Type B pancreatic cell (in vitro differentiated cells): ENCODE measurements around the gene SLC9A9. TPM values are rescaled to one million over a fixed set of nuclear protein-coding genes. Genes with fewer than 3 reads are reported as not detected.

Experiments used
- DNase-seq: peaks from one replicate; pipeline ENCODE4 v3.0.0; 2021; ENCODE audit warnings: mixed read lengths; ENCODE audit not compliant: unreplicated experiment; ENCODE audit errors: extremely low spot score
- H3K27ac Mint-ChIP-seq: 2 replicates; pipeline ENCODE4 v1.8.0; 2021; ENCODE audit warnings: mild to moderate bottlenecking, mixed read lengths
- H3K27me3 Mint-ChIP-seq: 2 replicates; pipeline ENCODE4 v1.8.0; 2021; ENCODE audit warnings: mixed read lengths
- H3K36me3 Mint-ChIP-seq: 2 replicates; pipeline ENCODE4 v1.8.0; 2021; ENCODE audit warnings: mixed read lengths
- H3K4me1 Mint-ChIP-seq: one replicate; pipeline ENCODE4 v1.8.0; 2021; ENCODE audit warnings: mixed read lengths; ENCODE audit not compliant: unreplicated experiment
- H3K4me3 Mint-ChIP-seq: 2 replicates; pipeline ENCODE4 v1.8.0; 2021; ENCODE audit warnings: mild to moderate bottlenecking, mixed read lengths
- H3K9me3 Mint-ChIP-seq: 2 replicates; pipeline ENCODE4 v1.8.0; 2021; ENCODE audit warnings: mixed read lengths
- total RNA-seq: library from RNA; stranded (reverse); gene quantifications from 2 replicates; pipeline ENCODE4 v1.2.1, GENCODE V29; 2021; ENCODE audit warnings: low replicate concordance
- TF ChIP-seq, protein P1 (sequence below): fragments of 200-600 bp; sonication (generic); conservative IDR thresholded peaks from 2 replicates; pipeline ENCODE4 v1.5.0; 2021; ENCODE audit warnings: antibody characterized with exemption, mild to moderate bottlenecking

SLC9A9 gene
- total RNA-seq, 1 donor from 2014 or later, result 2.7 TPM

DNA sequence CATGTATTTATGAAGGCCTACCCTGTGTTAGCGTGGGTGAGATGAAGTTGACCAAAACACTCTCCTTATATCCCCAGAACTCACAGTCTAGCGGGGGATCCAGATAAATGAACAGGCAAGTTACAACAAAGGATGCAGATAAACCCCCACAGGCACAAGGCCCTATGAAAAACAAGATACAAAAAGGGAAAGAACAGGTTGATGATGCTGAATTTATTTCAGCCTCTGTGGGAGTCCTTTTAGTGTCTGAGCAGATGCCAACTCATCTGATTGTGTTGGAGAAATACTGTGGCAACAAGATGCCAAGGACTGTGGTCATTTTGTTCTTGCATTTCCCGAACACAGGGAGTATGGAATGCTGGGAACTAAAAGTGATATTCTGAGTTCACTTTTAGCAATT, 428.7 kb downstream of the SLC9A9 start:
- Mint-ChIP-seq H3K27ac (no peak overlapping the region), H3K36me3 (peaks cover 7% of the 10 kb centered on the region), H3K9me3 (peaks cover 13% of the 10 kb centered on the region), H3K27me3 (peaks cover 7% of the 10 kb centered on the region), H3K4me1 (no peaks in the 10 kb centered on the region), H3K4me3 (no peak overlapping the region)
- DNase-seq, result no peak
- TF ChIP-seq, protein P1, sequence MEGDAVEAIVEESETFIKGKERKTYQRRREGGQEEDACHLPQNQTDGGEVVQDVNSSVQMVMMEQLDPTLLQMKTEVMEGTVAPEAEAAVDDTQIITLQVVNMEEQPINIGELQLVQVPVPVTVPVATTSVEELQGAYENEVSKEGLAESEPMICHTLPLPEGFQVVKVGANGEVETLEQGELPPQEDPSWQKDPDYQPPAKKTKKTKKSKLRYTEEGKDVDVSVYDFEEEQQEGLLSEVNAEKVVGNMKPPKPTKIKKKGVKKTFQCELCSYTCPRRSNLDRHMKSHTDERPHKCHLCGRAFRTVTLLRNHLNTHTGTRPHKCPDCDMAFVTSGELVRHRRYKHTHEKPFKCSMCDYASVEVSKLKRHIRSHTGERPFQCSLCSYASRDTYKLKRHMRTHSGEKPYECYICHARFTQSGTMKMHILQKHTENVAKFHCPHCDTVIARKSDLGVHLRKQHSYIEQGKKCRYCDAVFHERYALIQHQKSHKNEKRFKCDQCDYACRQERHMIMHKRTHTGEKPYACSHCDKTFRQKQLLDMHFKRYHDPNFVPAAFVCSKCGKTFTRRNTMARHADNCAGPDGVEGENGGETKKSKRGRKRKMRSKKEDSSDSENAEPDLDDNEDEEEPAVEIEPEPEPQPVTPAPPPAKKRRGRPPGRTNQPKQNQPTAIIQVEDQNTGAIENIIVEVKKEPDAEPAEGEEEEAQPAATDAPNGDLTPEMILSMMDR, result no peak

GRCh38 chr3:143418391-143418790, 429.9 kb downstream of the SLC9A9 start:
- no peak for DNase-seq
- TF ChIP-seq, protein P1, result no peak
- Mint-ChIP-seq H3K36me3 (peaks cover 7% of the 10 kb centered on the region), H3K4me3 (no peak overlapping the region), H3K9me3 (peaks cover 12% of the 10 kb centered on the region), H3K4me1 (no peaks in the 10 kb centered on the region), H3K27me3 (peaks cover 7% of the 10 kb centered on the region), H3K27ac (no peak overlapping the region)

GRCh38 chr3:143416229-143416628, 432.0 kb downstream of the SLC9A9 start:
- Mint-ChIP-seq H3K27ac (no peak overlapping the region), H3K36me3 (peaks cover 7% of the 10 kb centered on the region), H3K9me3 (peaks cover 8% of the 10 kb centered on the region), H3K4me3 (no peak overlapping the region), H3K27me3 (peaks cover 7% of the 10 kb centered on the region), H3K4me1 (no peaks in the 10 kb centered on the region)
- no peak for DNase-seq
- TF ChIP-seq, protein P1, result no peak

DNA sequence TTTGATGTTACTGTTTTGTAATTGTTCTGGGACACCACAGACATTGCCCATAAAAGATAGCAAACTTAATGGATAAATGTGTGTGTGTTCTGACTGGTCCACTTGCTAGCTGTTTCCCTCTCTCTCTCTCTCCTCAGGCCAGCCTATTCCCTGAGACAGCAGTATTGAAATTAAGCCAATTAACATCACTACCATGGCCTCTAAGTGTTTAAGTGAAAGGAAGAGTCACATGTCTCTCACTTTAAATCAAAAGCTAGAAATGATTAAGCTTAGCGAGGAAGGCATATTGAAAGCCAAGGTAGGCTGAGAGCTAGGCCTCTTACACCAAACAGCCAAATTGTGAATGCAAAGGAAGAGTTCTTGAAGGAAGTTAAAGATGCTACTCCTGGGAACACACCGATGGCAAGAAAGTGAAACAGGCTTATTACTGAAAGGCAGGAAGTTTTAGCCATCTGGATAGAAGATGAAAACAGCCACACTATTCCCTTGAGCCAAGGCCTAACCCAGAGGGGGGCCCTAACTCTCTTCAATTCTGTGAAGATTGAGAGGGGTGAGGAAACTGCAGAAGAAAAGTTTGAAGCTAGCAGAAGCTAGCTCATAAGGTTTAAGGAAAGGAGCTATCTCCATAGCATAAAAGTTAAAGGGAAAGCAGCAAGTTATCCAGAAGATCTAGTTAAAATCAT, 433.6 kb downstream of the SLC9A9 start:
- Mint-ChIP-seq H3K27me3 (peaks cover 7% of the 10 kb centered on the region), H3K9me3 (peaks cover 8% of the 10 kb centered on the region), H3K36me3 (peaks cover 7% of the 10 kb centered on the region), H3K4me1 (no peaks in the 10 kb centered on the region), H3K4me3 (no peak overlapping the region), H3K27ac (no peak overlapping the region)
- TF ChIP-seq, protein P1, result no peak
- DNase-seq, result no peak

- TF ChIP-seq, protein P1, result no peak
- Mint-ChIP-seq H3K4me1 (no peaks in the 10 kb centered on the region), H3K9me3 (peaks cover 8% of the 10 kb centered on the region), H3K27me3 (peaks cover 7% of the 10 kb centered on the region), H3K27ac (no peak overlapping the region), H3K4me3 (no peak overlapping the region), H3K36me3 (peaks cover 7% of the 10 kb centered on the region)
- DNase-seq, result no peak
Observed at GRCh38 chr3:143413372-143413771, 434.9 kb downstream of the SLC9A9 start.
